Measurements from ENCODE around the gene ACSL5.
A peak's percentile ranks its signal among the peaks of the same experiment; 100 is the strongest.

The ACSL5 gene

GRCh38 chr10:112332022-112332421, 41.9 kb upstream of the ACSL5 start:
- Histone ChIP-seq H3K27ac (ENCODE audit: low read length) (no peak overlapping the region), H3K4me1 (ENCODE audit: low read length) (peaks cover 8% of the 10 kb centered on the region; the same call in 1 of the 2 replicates), H3K36me3 (replicated peaks; ENCODE audit: low read depth, low read length) (no peaks in the 10 kb centered on the region), H2AFZ (ENCODE audit: low read depth, low read length) (no peak overlapping the region), H3K79me2 (ENCODE audit: low read length) (no peaks in the 10 kb centered on the region), H3K9me3 (ENCODE audit: insufficient read depth, low read length) (no peaks in the 10 kb centered on the region), H4K20me1 (ENCODE audit: insufficient read depth, low read length) (no peaks in the 10 kb centered on the region), H3K4me3 (ENCODE audit: low read length) (no peak overlapping the region), H3K9ac (ENCODE audit: low read length) (no peak overlapping the region), H3K27me3 (ENCODE audit: low read depth, low read length) (peaks cover 3% of the 10 kb centered on the region; the same call in 1 of the 2 replicates), H3K4me2 (ENCODE audit: low read length) (no peak overlapping the region)
- TF ChIP-seq CTCF (IDR thresholded peaks at IDR 0.05; ENCODE audit: low read depth, low read length): no peak
- TF ChIP-seq EZH2phosphoT487 (IDR thresholded peaks at IDR 0.05; ENCODE audit: low read depth): no peak

DNA sequence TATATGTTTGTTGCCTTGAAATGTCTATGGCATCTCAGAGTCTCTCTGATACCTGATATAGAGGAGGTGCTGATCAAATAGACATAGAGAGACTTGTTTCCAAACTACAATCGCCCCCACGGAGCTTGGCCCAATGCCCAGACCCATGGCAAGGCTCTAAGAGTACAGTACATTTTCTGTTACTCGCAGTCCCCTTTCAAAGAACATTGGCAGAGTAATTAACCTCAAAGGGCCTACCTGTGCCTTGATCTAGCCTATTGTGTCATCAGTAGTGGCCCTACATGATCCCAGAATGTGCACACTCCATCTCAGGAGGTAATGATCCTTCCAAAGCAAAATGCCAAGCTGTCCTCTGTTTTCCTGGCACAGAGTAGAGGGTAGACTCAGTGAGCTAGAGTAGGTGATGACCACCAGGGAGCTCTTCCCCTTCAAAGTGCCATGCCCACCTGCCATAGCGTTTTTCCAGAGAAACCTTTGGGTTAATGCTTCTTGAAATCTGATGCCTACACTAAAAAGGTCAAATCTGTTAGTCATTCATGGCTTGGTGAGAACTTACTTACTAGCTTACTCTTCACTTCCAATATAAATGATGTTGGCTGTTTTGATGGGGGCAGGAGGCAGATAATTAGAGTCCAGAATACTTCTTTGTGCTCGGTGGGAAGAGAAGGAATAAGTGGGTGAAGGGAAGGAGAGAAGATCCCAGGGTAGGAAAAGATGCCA, 41.2 kb upstream of the ACSL5 start:
- no peak overlapping the region for H3K9ac ChIP-seq (ENCODE audit: low read length)
- H3K4me2 ChIP-seq (ENCODE audit: low read length): no peak overlapping the region
- peaks cover 3% of the 10 kb centered on the region; the same call in 1 of the 2 replicates for H3K27me3 ChIP-seq (ENCODE audit: low read depth, low read length)
- H3K9me3 ChIP-seq (ENCODE audit: insufficient read depth, low read length): no peaks in the 10 kb centered on the region
- no peak overlapping the region for H3K27ac ChIP-seq (ENCODE audit: low read length)
- no peaks in the 10 kb centered on the region for H3K79me2 ChIP-seq (ENCODE audit: low read length)
- no peak overlapping the region for H2AFZ ChIP-seq (ENCODE audit: low read depth, low read length)
- H3K4me3 ChIP-seq (ENCODE audit: low read length): no peak overlapping the region
- TF ChIP-seq EZH2phosphoT487 (IDR thresholded peaks at IDR 0.05; ENCODE audit: low read depth) (no peak), CTCF (IDR thresholded peaks at IDR 0.05; ENCODE audit: low read depth, low read length) (no peak)
- no peaks in the 10 kb centered on the region for H4K20me1 ChIP-seq (ENCODE audit: insufficient read depth, low read length)
- H3K4me1 ChIP-seq (ENCODE audit: low read length): peaks cover 8% of the 10 kb centered on the region; the same call in 1 of the 2 replicates
- no peaks in the 10 kb centered on the region for H3K36me3 ChIP-seq (replicated peaks; ENCODE audit: low read depth, low read length)

DNA sequence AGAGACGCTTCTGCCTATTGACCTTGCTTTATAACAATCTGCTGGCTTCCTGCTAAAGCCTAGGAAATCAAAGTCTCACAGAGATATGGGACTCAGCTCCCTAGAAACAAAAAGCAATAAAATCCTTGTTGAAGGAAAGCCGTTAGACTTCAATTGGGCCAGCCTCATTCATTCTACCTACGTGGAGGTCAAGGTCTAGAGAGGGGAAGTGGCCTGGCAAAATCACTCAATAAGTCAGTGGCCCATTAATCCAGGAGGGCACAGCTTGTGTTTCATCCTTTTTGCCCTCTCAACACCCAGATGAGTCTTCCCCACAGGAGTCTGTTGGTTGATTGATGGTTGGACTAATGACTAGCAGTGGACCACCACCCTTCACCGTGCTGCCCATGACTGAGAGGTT, 40.5 kb upstream of the ACSL5 start:
- no peak for TF ChIP-seq EZH2phosphoT487 (IDR thresholded peaks at IDR 0.05; ENCODE audit: low read depth)
- TF ChIP-seq CTCF (IDR thresholded peaks at IDR 0.05; ENCODE audit: low read depth, low read length): no peak
- H3K4me3 ChIP-seq (ENCODE audit: low read length): no peak overlapping the region
- H3K36me3 ChIP-seq (replicated peaks; ENCODE audit: low read depth, low read length): no peaks in the 10 kb centered on the region
- no peaks in the 10 kb centered on the region for H3K9me3 ChIP-seq (ENCODE audit: insufficient read depth, low read length)
- no peaks in the 10 kb centered on the region for H3K79me2 ChIP-seq (ENCODE audit: low read length)
- no peak overlapping the region for H2AFZ ChIP-seq (ENCODE audit: low read depth, low read length)
- H4K20me1 ChIP-seq (ENCODE audit: insufficient read depth, low read length): no peaks in the 10 kb centered on the region
- no peak overlapping the region for H3K4me2 ChIP-seq (ENCODE audit: low read length)
- H3K9ac ChIP-seq (ENCODE audit: low read length): no peak overlapping the region
- H3K4me1 ChIP-seq (ENCODE audit: low read length): peaks cover 8% of the 10 kb centered on the region; the same call in 1 of the 2 replicates
- peaks cover 3% of the 10 kb centered on the region; the same call in 1 of the 2 replicates for H3K27me3 ChIP-seq (ENCODE audit: low read depth, low read length)
- H3K27ac ChIP-seq (ENCODE audit: low read length): no peak overlapping the region

DNA sequence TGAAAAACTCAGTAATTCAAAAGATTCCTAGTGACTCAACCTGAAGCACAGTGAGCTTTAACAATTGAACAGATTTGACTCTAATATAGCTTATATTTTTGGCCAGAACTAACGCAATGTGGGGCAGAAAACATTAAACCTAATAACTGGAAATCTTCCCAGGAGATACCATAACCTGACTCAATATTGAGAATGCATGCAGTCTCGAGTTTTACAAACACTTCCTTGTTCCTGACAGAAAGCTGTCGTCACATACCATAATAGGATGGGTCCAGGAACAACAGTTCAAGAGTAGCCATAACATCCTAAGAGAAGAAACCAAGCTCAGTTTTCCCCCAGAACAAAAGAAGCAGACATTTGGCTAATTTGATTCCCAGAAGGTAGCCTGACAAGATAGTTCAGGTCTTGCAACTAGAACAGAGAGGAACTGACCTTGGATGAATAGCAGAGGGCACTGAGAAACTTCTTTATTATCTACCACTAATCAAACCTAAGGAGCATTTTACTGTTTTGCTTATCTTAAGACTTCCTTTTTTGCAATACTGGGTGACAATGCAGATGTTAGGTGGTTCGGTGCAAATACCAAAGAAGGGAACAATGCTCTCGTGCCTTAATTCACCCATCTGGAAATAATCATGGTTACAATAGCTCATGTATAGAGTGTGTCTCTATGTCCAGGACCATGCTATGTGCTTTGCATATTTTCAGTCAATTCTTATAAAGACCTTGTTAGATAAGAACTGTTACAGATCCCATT, 38.6 kb upstream of the ACSL5 start:
- no peaks in the 10 kb centered on the region for H3K79me2 ChIP-seq (ENCODE audit: low read length)
- no peak overlapping the region for H3K4me3 ChIP-seq (ENCODE audit: low read length)
- H2AFZ ChIP-seq (ENCODE audit: low read depth, low read length): peak overlapping the region; percentile 70; the same call in 1 of the 2 replicates
- peaks cover 6% of the 10 kb centered on the region; the same call in 1 of the 2 replicates for H3K4me1 ChIP-seq (ENCODE audit: low read length)
- TF ChIP-seq EZH2phosphoT487 (IDR thresholded peaks at IDR 0.05; ENCODE audit: low read depth) (no peak), CTCF (IDR thresholded peaks at IDR 0.05; ENCODE audit: low read depth, low read length) (no peak)
- H3K27me3 ChIP-seq (ENCODE audit: low read depth, low read length): peaks cover 3% of the 10 kb centered on the region; the same call in 1 of the 2 replicates
- no peak overlapping the region for H3K9ac ChIP-seq (ENCODE audit: low read length)
- no peak overlapping the region for H3K27ac ChIP-seq (ENCODE audit: low read length)
- H4K20me1 ChIP-seq (ENCODE audit: insufficient read depth, low read length): no peaks in the 10 kb centered on the region
- H3K36me3 ChIP-seq (replicated peaks; ENCODE audit: low read depth, low read length): no peaks in the 10 kb centered on the region
- H3K4me2 ChIP-seq (ENCODE audit: low read length): no peak overlapping the region
- no peaks in the 10 kb centered on the region for H3K9me3 ChIP-seq (ENCODE audit: insufficient read depth, low read length)

Data from OCI-LY3 (cell line).